HG02885 (cell line): ENCODE results near the gene APOC1.
A peak's percentile ranks its signal among the peaks of the same experiment; 100 is the strongest.
"Not testable (repeated sequence)": the region's sequence is repeated elsewhere in the genome, so short reads cannot be mapped to it uniquely, and the experiment has no call there.

Source experiments
- ATAC-seq: cut with Tn5 transposase; IDR thresholded peaks from one replicate; pipeline ENCODE4 v1.9.1; 2021; ENCODE audit warnings: mild to moderate bottlenecking; ENCODE audit not compliant: unreplicated experiment, poor library complexity

The APOC1 gene

GRCh38 chr19:44914433-44915206 is at the start of gene APOC1:
TSS of gene APOC1 (plus strand) at chr19:44914608. CDS start at chr19:44914892, 284 bp downstream.
- ATAC-seq, result peak; percentile 95

GRCh38 chr19:44865196-44865767 is 49.1 kb upstream of the APOC1 start:
- no peak for ATAC-seq

GRCh38 chr19:44866664-44867063 is 47.7 kb upstream of the APOC1 start:
- ATAC-seq, result no peak

DNA sequence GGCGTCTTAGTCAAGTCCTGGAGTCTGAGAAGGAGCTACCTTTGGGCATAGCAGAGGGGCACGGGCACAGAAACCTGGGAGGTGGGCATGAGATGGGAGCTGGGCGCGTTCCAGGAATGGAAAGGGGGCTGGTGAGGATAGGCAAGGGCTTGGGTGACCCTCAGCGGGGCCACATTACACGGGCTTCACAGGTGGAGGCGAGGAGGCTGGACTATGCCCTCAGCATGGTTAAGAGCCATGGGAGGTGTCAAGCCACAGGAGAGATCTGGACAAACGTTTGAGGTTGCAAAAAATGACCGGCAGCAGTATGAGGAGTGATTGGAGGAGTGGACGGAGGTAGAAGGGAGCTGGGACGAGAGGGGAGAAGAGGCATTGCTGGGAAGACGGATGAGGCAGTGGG is 46.8 kb upstream of the APOC1 start:
- no peak for ATAC-seq

DNA sequence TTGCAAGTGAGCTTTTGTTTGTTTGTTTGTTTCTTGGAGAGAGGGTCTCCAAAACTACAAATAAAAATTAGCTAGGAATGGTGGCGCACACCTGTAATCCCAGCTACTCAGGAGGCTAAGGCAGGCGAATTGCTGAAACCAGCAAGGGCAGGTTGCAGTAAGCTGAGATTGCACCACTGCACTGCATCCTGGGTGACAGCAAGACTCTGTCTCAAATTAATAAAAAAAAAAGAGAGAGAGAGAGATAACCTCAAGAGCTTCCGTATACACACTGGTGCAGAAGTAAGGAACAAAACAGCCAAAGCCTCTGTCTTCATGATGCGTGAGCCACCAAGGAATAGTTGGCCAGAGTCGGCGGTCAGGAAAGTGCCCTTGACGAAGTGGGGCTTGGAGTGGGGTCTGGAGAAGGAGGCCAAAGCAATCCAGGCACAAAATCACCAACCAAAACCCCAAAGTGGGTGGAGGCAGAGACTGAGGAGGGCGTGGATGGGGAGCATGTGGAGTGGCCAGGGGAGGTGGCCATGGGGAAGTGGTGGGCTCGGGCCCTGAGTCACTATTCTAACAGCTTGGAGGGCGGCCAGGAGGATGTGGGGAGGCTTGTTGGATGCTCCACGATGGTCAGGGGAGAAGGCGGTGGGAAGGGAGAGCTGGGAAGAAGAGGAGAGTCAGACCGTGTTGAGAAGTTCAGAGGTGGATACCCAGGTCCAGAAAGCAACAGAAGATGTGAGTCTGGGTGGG is 44.5 kb upstream of the APOC1 start:
- no peak for ATAC-seq

DNA sequence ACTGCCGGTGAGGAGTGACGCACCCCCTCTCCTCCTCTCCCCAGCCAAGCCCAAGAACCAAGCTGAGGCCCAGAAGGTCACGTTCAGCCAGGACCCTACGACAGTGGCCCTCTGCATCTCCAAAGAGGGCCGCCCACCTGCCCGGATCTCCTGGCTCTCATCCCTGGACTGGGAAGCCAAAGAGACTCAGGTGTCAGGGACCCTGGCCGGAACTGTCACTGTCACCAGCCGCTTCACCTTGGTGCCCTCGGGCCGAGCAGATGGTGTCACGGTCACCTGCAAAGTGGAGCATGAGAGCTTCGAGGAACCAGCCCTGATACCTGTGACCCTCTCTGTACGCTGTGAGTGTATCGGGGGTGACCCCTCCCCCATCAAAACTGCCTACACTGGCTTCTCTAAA is 42.6 kb upstream of the APOC1 start:
- ATAC-seq, result no peak

- ATAC-seq, result no peak
Measured at GRCh38 chr19:44872661-44873060, 41.7 kb upstream of the APOC1 start.

DNA sequence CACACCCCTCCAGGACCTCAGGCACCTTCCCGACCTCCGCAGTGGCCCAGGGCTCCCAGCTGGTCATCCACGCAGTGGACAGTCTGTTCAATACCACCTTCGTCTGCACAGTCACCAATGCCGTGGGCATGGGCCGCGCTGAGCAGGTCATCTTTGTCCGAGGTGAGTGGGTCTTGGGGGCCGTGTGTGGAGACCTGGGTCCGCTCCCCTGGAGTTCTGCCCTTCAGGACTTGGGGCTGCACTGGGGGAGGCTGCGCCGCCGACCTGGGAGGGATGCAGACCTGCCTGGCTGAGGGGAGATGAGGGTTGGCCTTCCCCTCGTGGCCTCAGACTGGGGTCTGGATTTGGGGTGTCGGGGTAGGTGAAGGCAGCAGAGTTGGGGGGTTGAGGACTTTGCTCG is 40.1 kb upstream of the APOC1 start:
- ATAC-seq, result no peak

GRCh38 chr19:44875666-44876451 is 38.5 kb upstream of the APOC1 start:
- ATAC-seq, result no peak

DNA sequence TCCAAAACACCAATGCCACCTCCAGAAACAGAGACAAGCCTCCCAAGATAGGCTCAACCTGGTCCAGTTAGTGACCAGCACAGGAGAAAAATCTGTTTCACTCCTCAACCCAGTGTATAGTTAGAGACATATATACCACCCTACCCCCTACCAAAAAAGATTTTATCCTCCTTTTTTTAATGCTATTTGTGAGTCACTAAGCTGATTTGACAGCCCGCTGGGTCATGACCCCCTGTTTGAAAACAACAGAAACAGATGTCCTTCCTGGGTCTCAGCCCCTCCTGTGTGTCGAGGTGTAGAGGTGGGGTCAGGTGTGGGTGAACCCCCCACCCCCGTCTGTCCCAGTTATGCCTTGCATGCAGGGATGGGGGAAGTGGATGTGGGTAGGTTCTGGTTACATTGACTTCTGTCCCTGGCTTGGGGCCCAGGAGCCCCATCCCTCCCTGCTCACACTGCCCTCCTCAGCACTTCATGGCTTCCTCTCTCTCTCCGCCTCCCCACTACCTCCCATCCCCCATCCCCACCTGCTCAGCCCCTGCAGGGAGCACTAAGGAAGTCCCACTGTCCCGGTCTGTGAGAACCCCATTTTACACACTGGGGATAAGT is 37.4 kb upstream of the APOC1 start:
- no peak for ATAC-seq

DNA sequence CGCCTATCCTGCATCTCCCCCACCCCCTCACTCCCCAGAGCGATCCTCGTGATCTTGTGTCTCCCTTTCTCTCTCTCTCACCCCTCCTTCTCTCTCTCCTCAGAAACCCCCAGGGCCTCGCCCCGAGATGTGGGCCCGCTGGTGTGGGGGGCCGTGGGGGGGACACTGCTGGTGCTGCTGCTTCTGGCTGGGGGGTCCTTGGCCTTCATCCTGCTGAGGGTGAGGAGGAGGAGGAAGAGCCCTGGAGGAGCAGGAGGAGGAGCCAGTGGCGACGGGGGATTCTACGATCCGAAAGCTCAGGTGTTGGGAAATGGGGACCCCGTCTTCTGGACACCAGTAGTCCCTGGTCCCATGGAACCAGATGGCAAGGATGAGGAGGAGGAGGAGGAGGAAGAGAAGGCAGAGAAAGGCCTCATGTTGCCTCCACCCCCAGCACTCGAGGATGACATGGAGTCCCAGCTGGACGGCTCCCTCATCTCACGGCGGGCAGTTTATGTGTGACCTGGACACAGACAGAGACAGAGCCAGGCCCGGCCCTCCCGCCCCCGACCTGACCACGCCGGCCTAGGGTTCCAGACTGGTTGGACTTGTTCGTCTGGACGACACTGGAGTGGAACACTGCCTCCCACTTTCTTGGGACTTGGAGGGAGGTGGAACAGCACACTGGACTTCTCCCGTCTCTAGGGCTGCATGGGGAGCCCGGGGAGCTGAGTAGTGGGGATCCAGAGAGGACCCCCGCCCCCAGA is 36.1 kb upstream of the APOC1 start:
- no peak for ATAC-seq

GRCh38 chr19:44879309-44880065 is 34.9 kb upstream of the APOC1 start:
- no peak for ATAC-seq

- no peak for ATAC-seq
Measured at GRCh38 chr19:44882063-44882462, 32.3 kb upstream of the APOC1 start.

DNA sequence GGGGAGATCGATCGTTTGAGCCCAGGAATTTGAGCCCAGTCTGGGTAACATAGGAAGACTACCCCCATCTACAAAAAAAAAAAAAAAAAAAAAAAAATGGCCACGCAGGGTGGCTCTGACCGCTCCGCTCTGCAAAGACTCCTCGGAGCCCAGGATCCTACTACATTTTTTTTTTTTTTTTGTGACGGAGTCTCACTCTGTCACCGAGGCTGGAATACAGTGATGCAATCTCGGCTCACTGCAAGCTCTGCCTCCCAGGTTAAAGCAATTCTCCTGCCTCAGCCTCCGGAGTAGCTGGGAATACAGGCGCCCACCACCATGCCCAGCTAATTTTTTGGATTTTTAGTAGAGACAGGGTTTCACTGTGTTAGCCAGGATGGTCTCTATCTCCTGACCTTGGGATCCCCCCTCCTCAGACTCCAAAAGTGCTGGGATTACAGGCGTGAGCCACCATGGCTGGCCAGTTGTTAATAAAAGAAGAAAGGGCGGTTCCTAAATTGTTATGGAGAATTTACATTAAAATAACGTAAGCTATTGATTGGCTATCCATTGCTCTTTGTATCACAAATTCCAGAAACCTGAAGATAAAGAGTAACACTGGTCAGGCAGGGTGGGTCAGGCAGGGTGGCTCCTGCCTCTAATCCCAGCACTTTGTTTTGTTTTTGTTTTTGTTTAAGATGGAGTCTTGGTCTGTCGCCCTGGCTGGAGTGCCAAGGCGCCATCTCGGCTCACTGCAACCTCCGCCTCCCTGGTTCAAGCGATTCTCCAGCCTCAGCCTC is 31.6 kb upstream of the APOC1 start:
- ATAC-seq, result not testable (repeated sequence)

DNA sequence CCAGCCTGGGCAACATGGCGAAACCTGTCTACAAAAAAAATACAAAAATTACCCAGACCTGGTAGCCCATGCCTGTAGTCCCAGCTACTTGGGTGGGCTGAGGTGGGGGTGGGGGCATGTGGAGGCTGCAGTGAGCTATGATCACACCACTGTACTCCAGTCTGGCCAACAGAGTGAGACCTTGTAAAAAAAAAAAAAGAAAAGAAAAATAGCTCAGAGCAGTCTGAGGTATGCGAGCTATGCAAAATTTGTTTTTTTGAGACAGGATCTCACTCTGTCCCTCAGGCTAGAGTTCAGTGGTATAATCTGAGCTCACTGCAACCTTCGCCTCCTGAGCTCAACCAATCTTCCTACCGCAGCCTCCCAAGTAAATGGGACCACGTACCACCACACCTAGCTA is 30.5 kb upstream of the APOC1 start:
- ATAC-seq, result no peak

DNA sequence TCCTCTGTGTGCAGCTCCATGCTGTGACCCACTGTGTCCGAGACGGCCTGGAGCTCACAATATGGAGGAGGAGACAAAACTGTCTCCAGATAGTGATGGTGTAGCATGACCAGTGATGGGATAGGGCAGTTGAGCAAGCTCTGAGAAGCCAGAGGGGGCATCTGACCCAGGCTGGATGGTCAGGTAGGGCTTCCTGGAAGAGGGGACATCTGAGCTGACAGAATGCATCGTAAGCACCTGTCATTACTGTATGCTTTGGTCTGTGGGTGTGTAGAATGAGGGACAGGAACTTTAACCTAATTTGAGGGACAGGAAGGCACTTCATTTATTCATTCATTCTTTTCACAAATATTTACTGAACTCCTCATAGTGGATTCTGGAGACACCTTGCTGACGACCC is 29.8 kb upstream of the APOC1 start:
- no peak for ATAC-seq

GRCh38 chr19:44886141-44886540 is 28.3 kb upstream of the APOC1 start:
- ATAC-seq, result no peak

- no peak for ATAC-seq
Measured at GRCh38 chr19:44887648-44888047, 26.8 kb upstream of the APOC1 start.
